GM12878 (cell line): ENCODE data around the gene PYGB. TPM values are rescaled to one million over a fixed set of nuclear protein-coding genes. Genes with fewer than 3 reads are reported as not detected.

Experiments
- ATAC-seq: fragments of 200-7000 bp; cut with Tn5 transposase; 3 replicates; pipeline ENCODE4 v1.9.1; 2020; ENCODE audit warnings: mild to moderate bottlenecking, moderate library complexity
- BruUV-seq: library from RNA; stranded (reverse); fragments of 400-500 nt; replicated peaks from 2 replicates; lab custom pipeline; 2021; lab: Mats Ljungman, UMichigan
- CTCF ChIA-PET: fragments of 300-600 bp; sonication (Branson Sonifier 250); formaldehyde crosslinking; extraction: SDS; loops from one replicate; lab custom pipeline; 2021; ENCODE audit warnings: inconsistent platforms; lab: Yijun Ruan, JAX
- POLR2A ChIA-PET: fragments of 350-600 bp; formaldehyde crosslinking; extraction: SDS; loops from one replicate; lab custom pipeline; 2021; ENCODE audit warnings: inconsistent platforms; lab: Charles Lee
- RAD21 ChIA-PET: fragments of 300-600 bp; sonication (Branson Sonifier 250); formaldehyde crosslinking; loops from one replicate; lab custom pipeline; 2023; ENCODE audit warnings: antibody characterized with exemption; ENCODE audit not compliant: unreplicated experiment; lab: Charles Lee
- SMC1A ChIA-PET: fragments of 300-600 bp; sonication (Branson Sonifier 250); formaldehyde crosslinking; loops from one replicate; lab custom pipeline; 2023; ENCODE audit not compliant: unreplicated experiment, uncharacterized antibody; lab: Charles Lee
- DNase-seq: peaks from one replicate; pipeline ENCODE4 v3.0.0-alpha.2; 2011; ENCODE audit warnings: low read depth, low spot score
- FAIRE-seq: peaks from 3 replicates; lab custom pipeline; 2011; peaks lifted over from hg19 to GRCh38; lab: Jason Lieb, UNC
- H2AFZ ChIP-seq: 2 replicates; pipeline ENCODE4 v1.6.0; 2011; ENCODE audit warnings: low read depth, low read length, control low read depth; ENCODE audit not compliant: control insufficient read depth
- H3K27ac ChIP-seq: 2 replicates; pipeline ENCODE4 v1.5.1; 2011; ENCODE audit warnings: control low read depth; ENCODE audit not compliant: control insufficient read depth, insufficient read depth
- H3K27me3 ChIP-seq, 2 experiments: replicated peaks in 1 of 2; 2 replicates each; pipeline versions ENCODE4 v1.6.0 to v1.6.1; 2011; ENCODE audit warnings: low read length in 1 of 2; ENCODE audit not compliant: control insufficient read depth in 2 of 2, insufficient read depth in 2 of 2
- H3K36me3 ChIP-seq, 2 experiments: 2 replicates each; pipeline ENCODE4 v1.5.1; 2011; ENCODE audit warnings: low read length in 1 of 2; ENCODE audit not compliant: control insufficient read depth in 2 of 2, insufficient read depth in 2 of 2
- H3K4me1 ChIP-seq: 2 replicates; pipeline ENCODE4 v1.6.1; 2011; ENCODE audit warnings: mild to moderate bottlenecking, low read length, moderate library complexity, mixed read lengths; ENCODE audit not compliant: control insufficient read depth, insufficient read depth
- H3K4me2 ChIP-seq: 2 replicates; pipeline ENCODE4 v1.6.0; 2011; ENCODE audit warnings: control low read depth; ENCODE audit not compliant: control insufficient read depth, insufficient read depth
- H3K4me3 ChIP-seq: fragments of 200-600 bp; sonication (generic); 2 replicates; pipeline ENCODE4 v1.5.1; 2016
- H3K79me2 ChIP-seq: 2 replicates; pipeline ENCODE4 v1.6.0; 2011; ENCODE audit warnings: low read length; ENCODE audit not compliant: control insufficient read depth, insufficient read depth
- H3K9ac ChIP-seq: 2 replicates; pipeline ENCODE4 v1.8.0; 2011; ENCODE audit warnings: low read length, control low read depth, mixed read lengths; ENCODE audit not compliant: control insufficient read depth, insufficient read depth
- H3K9me3 ChIP-seq: replicated peaks from 3 replicates; pipeline ENCODE4 v1.5.1; 2011; ENCODE audit warnings: mild to moderate bottlenecking, low read length; ENCODE audit not compliant: control insufficient read depth, insufficient read depth
- H4K20me1 ChIP-seq: 2 replicates; pipeline ENCODE4 v1.6.0; 2011; ENCODE audit not compliant: control insufficient read depth, insufficient read depth
- CREB1 ChIP-seq: IDR thresholded peaks from 2 replicates; pipeline ENCODE4 v1.6.1; 2012; ENCODE audit warnings: low read depth, mild to moderate bottlenecking, inconsistent platforms
- IRF5 ChIP-seq: fragments of 450-650 bp; IDR thresholded peaks from 2 replicates; pipeline ENCODE4 v1.6.1; 2017; ENCODE audit warnings: borderline replicate concordance
- JUNB ChIP-seq: IDR thresholded peaks from 2 replicates; pipeline ENCODE4 v1.6.1; 2016; ENCODE audit warnings: antibody characterized with exemption, mild to moderate bottlenecking
- MEF2B ChIP-seq: fragments of 450-650 bp; IDR thresholded peaks from 2 replicates; pipeline ENCODE4 v1.6.1; 2018; ENCODE audit warnings: mild to moderate bottlenecking, moderate library complexity; ENCODE audit not compliant: partially characterized antibody, poor library complexity, severe bottlenecking
- MTA2 ChIP-seq: fragments of 450-650 bp; IDR thresholded peaks from 2 replicates; pipeline ENCODE4 v1.6.1; 2016; ENCODE audit warnings: low read depth, mild to moderate bottlenecking, moderate library complexity
- NFYB ChIP-seq: IDR thresholded peaks from 2 replicates; pipeline ENCODE4 v1.6.1; 2011; ENCODE audit warnings: low read depth, mild to moderate bottlenecking, low read length, improper control_type of control experiment, moderate library complexity; ENCODE audit not compliant: insufficient read depth
- NR2C1 ChIP-seq: fragments of 450-650 bp; IDR thresholded peaks from 2 replicates; pipeline ENCODE4 v1.6.1; 2017; ENCODE audit warnings: antibody characterized with exemption, mild to moderate bottlenecking, moderate library complexity
- PAX8 ChIP-seq: fragments of 450-650 bp; IDR thresholded peaks from 2 replicates; pipeline ENCODE4 v1.6.1; 2017; ENCODE audit warnings: mild to moderate bottlenecking, moderate library complexity
- RAD51 ChIP-seq: fragments of 450-650 bp; IDR thresholded peaks from 2 replicates; pipeline ENCODE4 v1.6.1; 2016; ENCODE audit warnings: moderate library complexity, mild to moderate bottlenecking, inconsistent platforms
- STAT3 ChIP-seq: IDR thresholded peaks from 2 replicates; pipeline ENCODE4 v1.6.1; 2011; ENCODE audit warnings: low read depth, low read length, improper control_type of control experiment
- WGBS: methylation state at CpG from one replicate; pipeline ENCODE4 v1.1.6; 2016; ENCODE audit warnings: low lambda C conversion rate; ENCODE audit not compliant: insufficient replicate concordance, insufficient coverage; ENCODE audit errors: missing lambda C conversion rate; 5-methylcytosine and 5-hydroxymethylcytosine counted together
- in situ Hi-C: fragments of 300-500 bp; cut with MboI; formaldehyde crosslinking; loops from 9 replicates; pipeline ENCODE4 v1.14.3; 2018; ENCODE audit warnings: mixed read lengths
- intact Hi-C: fragments of 100-400 bp; cut with micrococcal nuclease; formaldehyde crosslinking; loops from one replicate; pipeline ENCODE4 v1.14.2; 2022; ENCODE audit not compliant: unreplicated experiment
- polyA plus RNA-seq, 11 experiments: library from polyadenylated mRNA; depleted of rRNA in 4 of 11; unstranded in 6 of 11; stranded (reverse) in 5 of 11; fragments of >200 nt; fragmentation: Nextera tagmentation in 4 of 11; fragmentation: Illumina TruSeq in 1 of 11; extraction: Ambion mirVana in 4 of 11; extraction: Trizol in 1 of 11; gene quantifications; 1 replicate in 1 of 11; 2 replicates in 10 of 11; pipeline versions ENCODE4 v1.2.1 to v1.2.3, GENCODE V29; 2011 to 2016; ENCODE audit warnings: inconsistent platforms in 2 of 11, missing spikeins in 2 of 11, low read depth in 1 of 11
- total RNA-seq, 4 experiments: library from RNA; depleted of rRNA in 3 of 4; stranded (reverse); fragments of >200 nt in 3 of 4; fragmentation: Illumina TruSeq in 1 of 4; extraction: Trizol in 1 of 4; gene quantifications; 2 replicates each; pipeline versions ENCODE4 v1.2.1 to v1.2.3, GENCODE V29; 2013 to 2021
- TF ChIP-seq, protein P1 (sequence below): IDR thresholded peaks from 2 replicates; pipeline ENCODE4 v1.6.1; 2012; ENCODE audit warnings: low read depth, low read length, improper control_type of control experiment
- TF ChIP-seq, protein P2 (sequence below): fragments of 150-350 bp; IDR thresholded peaks from 2 replicates; pipeline ENCODE4 v1.6.1; 2014; ENCODE audit warnings: mild to moderate bottlenecking, low read depth, low read length
- TF ChIP-seq, protein P3 (sequence below): IDR thresholded peaks from 2 replicates; pipeline ENCODE4 v1.6.1; 2011; ENCODE audit warnings: low read depth, mild to moderate bottlenecking, low read length, moderate library complexity, borderline replicate concordance; ENCODE audit errors: extremely low read depth

Gene PYGB
- total and polyA plus RNA-seq, 10 of the 15 experiments (the other 5 are each of a cell fraction or from before 2014, with no cell fraction given) = 0.34 to 33.5 (median 21.8) TPM

DNA sequence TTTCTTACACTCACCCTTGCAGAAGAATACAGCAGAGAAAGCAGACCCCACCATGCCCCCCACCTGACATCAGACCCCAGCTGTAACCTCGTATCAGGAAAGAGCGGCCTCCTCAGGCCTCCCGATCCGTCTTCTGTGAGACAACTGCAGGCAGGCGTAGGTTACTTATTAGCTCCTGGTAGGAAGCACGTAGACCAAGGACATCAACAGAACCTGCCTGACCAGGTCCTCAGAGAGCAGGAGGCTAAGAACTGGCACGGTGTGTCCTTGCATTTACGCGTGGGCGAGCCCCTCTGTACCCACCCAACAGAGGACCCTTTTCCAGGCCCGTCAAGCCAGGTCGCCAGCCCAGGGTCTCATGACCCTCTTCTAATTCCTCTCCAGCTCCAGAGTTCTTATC lies 91.7 kb downstream of the PYGB start:
- TF ChIP-seq IRF5 = no peak
- TF ChIP-seq PAX8 = no peak
- TF ChIP-seq STAT3 = no peak
- TF ChIP-seq, protein P1, sequence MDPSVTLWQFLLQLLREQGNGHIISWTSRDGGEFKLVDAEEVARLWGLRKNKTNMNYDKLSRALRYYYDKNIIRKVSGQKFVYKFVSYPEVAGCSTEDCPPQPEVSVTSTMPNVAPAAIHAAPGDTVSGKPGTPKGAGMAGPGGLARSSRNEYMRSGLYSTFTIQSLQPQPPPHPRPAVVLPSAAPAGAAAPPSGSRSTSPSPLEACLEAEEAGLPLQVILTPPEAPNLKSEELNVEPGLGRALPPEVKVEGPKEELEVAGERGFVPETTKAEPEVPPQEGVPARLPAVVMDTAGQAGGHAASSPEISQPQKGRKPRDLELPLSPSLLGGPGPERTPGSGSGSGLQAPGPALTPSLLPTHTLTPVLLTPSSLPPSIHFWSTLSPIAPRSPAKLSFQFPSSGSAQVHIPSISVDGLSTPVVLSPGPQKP = no peak
- no peak for TF ChIP-seq CREB1
- TF ChIP-seq, protein P2, sequence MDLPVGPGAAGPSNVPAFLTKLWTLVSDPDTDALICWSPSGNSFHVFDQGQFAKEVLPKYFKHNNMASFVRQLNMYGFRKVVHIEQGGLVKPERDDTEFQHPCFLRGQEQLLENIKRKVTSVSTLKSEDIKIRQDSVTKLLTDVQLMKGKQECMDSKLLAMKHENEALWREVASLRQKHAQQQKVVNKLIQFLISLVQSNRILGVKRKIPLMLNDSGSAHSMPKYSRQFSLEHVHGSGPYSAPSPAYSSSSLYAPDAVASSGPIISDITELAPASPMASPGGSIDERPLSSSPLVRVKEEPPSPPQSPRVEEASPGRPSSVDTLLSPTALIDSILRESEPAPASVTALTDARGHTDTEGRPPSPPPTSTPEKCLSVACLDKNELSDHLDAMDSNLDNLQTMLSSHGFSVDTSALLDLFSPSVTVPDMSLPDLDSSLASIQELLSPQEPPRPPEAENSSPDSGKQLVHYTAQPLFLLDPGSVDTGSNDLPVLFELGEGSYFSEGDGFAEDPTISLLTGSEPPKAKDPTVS = no peak
- TF ChIP-seq NFYB = no peak
- TF ChIP-seq NR2C1 = no peak
- TF ChIP-seq MTA2 = no peak
- TF ChIP-seq JUNB = no peak
- TF ChIP-seq MEF2B = no peak
- no peak for TF ChIP-seq RAD51
- TF ChIP-seq, protein P3, sequence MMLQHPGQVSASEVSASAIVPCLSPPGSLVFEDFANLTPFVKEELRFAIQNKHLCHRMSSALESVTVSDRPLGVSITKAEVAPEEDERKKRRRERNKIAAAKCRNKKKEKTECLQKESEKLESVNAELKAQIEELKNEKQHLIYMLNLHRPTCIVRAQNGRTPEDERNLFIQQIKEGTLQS = no peak
- TF ChIP-seq, all 136 proteins: peak for 0
- Histone ChIP-seq H3K4me1 (no peaks in the 10 kb centered on the region), H3K4me2 (no peak overlapping the region), H3K9ac (no peak overlapping the region), H4K20me1 (peaks cover 2% of the 10 kb centered on the region; the same call in 1 of the 2 replicates), H3K4me3 (no peak overlapping the region), H3K36me3 (peaks cover 6 to 7% of the 10 kb centered on the region in 2 experiments; a peak in 3 of 4 replicates), H3K27me3 (no peaks in the 10 kb centered on the region), H3K79me2 (peaks cover 21% of the 10 kb centered on the region), H2AFZ (no peak overlapping the region), H3K27ac (no peak overlapping the region), H3K9me3 (no peaks in the 10 kb centered on the region; the same call in 2 of the 3 replicates)
- DNase-seq (no peak), FAIRE-seq (no peak), ATAC-seq (no peak)
- ChIA-PET SMC1A (no interaction called here), CTCF (interaction anchor here (0.6 to 1.2 kb wide), 3 partner anchors 16 to 60 kb away, joined by 3 to 5 read pairs (median 3); no protein-coding TSS in a partner anchor), POLR2A (no interaction called here), RAD21 (no interaction called here)
- no TSS peak for BruUV-seq
- in situ Hi-C loops (no loop called here), intact Hi-C loops (no loop called here)
- 99% methylated on average over 12 of the region's 12 CpGs for WGBS
